Stimulated activated naive CD8-positive, alpha-beta T cell treated with anti-CD3 and anti-CD28 coated beads, Interleukin-15, Interleukin-2, amounts not matched to agents 100 ng/mL and 50 ng/mL, for 24 hours (primary cell): ENCODE measurements around the gene CAT.
"Not testable (repeated sequence)": the region's sequence is repeated elsewhere in the genome, so short reads cannot be mapped to it uniquely, and the experiment has no call there.

Experiments used
- H3K27ac Mint-ChIP-seq: one replicate; pipeline ENCODE4 v1.8.0; 2021; ENCODE audit warnings: mild to moderate bottlenecking, mixed read lengths
- H3K27me3 Mint-ChIP-seq: one replicate; pipeline ENCODE4 v1.8.0; 2021; ENCODE audit warnings: mixed read lengths
- H3K36me3 Mint-ChIP-seq: one replicate; pipeline ENCODE4 v1.8.0; 2021; ENCODE audit warnings: low read depth, mixed read lengths
- H3K4me1 Mint-ChIP-seq: one replicate; pipeline ENCODE4 v1.8.0; 2021; ENCODE audit warnings: low read depth, mixed read lengths
- H3K4me3 Mint-ChIP-seq: one replicate; pipeline ENCODE4 v1.8.0; 2021; ENCODE audit warnings: mild to moderate bottlenecking, mixed read lengths
- H3K9me3 Mint-ChIP-seq: one replicate; pipeline ENCODE4 v1.8.0; 2021; ENCODE audit warnings: mixed read lengths

The CAT gene

DNA sequence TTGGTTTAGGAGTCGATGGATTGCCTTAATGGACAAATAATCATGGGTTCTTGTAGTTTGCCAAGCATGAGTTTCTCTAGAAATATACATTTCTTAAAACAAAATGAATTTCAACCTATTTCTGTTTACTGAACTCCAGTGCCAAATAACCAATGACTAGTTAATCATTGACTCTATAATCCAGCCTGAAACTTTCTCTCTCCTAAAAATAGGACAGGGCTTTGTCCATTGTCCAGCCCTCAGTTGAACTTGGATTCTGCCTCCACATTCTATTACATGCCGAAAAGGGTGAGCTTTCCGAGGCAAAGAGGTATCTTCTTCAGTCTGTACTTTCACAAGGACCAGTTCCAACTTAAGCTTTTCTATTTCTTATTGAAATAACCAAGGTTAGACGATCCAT lies 23.2 kb upstream of the CAT start:
- Mint-ChIP-seq H3K27ac (no peak overlapping the region), H3K27me3 (peaks cover 9% of the 10 kb centered on the region), H3K4me1 (no peaks in the 10 kb centered on the region), H3K9me3 (peaks cover 12% of the 10 kb centered on the region), H3K4me3 (no peak overlapping the region), H3K36me3 (peaks cover 7% of the 10 kb centered on the region)

DNA sequence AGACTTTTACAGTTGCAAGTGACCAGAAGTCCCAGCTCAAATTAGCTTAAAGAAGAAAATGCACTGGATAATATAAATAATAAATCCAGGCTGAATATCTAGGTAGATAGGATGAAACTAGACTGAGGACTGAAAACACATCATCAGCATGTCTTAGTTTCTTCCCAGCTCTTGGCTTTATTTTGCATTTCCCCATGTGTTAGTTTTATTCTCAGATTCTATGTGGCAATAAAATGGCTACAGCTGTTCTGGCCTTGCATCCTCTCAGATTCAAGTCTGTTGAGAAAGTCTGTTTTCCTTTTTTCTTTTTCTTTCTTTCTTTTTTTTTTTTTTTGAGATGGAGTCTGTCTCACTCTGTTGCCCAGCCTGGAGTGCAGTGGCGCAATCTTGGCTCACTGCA lies 22.6 kb upstream of the CAT start:
- Mint-ChIP-seq H3K4me3 (no peak overlapping the region), H3K36me3 (peaks cover 7% of the 10 kb centered on the region), H3K27ac (no peak overlapping the region), H3K9me3 (peaks cover 12% of the 10 kb centered on the region), H3K27me3 (peaks cover 12% of the 10 kb centered on the region), H3K4me1 (no peaks in the 10 kb centered on the region)

DNA sequence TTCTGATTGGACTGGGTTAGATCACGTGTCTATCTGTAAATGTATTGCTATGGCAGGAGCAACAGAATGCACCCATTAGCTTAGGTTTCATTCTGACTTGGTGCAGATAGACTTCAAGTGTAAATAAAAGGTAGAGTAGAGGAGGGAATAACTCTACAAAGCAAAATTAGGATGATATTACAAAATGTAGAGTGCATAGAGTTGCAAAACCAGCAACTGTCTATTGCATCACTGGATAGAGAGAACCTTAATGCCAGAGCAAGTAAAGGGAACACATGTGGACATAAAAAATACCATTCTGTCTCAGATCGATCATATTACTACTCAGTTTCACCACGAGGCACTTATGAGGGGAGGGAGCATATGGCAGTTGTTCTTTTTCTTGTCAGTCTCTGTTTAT lies 22.0 kb upstream of the CAT start:
- Mint-ChIP-seq H3K4me1 (no peaks in the 10 kb centered on the region), H3K9me3 (peaks cover 12% of the 10 kb centered on the region), H3K27ac (no peak overlapping the region), H3K36me3 (peaks cover 7% of the 10 kb centered on the region), H3K27me3 (peaks cover 12% of the 10 kb centered on the region), H3K4me3 (no peak overlapping the region)

DNA sequence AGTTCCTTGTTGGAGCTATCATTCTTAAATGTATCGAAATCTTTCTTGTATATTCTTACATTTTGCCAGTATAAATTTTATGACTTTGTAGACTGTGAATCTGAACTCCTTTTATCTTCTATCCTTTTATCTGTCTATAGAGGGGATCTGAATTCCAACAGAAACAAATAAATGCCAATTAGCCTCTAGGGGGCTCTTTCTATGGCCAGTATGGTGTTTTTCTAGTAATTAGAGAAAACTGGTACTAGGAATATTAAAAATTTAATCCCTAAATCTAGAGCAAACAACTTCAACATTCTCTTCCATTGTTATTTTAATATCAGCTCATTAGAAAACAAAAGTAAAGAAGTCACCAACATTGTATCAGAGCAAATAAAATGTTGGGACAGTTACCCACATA lies 21.5 kb upstream of the CAT start:
- Mint-ChIP-seq H3K4me1 (peaks cover 2% of the 10 kb centered on the region), H3K27ac (no peak overlapping the region), H3K9me3 (peaks cover 12% of the 10 kb centered on the region), H3K27me3 (peaks cover 15% of the 10 kb centered on the region), H3K4me3 (no peak overlapping the region), H3K36me3 (peaks cover 7% of the 10 kb centered on the region)

DNA sequence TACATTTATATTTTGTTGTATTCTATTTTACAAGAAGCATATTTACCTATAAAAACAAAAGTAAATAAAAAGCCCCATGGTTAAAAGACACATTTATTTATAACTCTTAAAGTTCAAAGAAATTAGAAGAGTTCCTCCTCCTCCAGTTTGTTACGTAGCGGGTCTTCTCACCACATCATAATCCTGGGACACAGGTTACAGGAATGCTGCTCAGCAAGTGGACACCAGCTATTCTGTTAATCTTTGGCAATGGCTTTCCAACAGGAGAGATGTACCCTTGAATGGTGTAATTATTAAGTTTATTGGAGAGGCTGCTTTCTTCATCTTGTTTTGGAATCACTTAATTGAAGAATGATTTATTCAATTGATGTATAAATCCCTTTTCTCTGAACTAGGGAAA lies 19.6 kb upstream of the CAT start:
- Mint-ChIP-seq H3K4me3 (no peak overlapping the region), H3K9me3 (peaks cover 6% of the 10 kb centered on the region), H3K27me3 (peaks cover 18% of the 10 kb centered on the region), H3K27ac (no peak overlapping the region), H3K36me3 (no peaks in the 10 kb centered on the region), H3K4me1 (peaks cover 5% of the 10 kb centered on the region)

DNA sequence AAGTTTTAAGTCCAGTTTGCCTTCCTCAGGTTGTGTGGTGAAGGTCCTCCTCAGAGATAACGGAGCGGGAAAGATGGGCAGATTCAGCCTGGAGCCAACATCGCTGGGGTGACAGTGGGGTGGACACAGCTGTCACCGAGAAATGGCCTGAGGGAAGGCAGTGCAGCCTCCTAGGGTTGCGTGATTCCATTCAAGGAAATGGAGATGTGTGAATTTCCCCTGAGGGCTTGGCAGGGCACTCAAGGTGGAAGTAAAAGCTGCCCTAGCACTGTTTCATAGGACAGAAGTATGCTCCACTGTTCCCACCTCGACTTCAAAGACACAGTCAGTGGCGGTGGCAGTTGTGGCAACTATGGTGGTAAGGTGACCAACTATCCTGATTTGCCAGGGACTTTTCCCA lies 15.4 kb upstream of the CAT start:
- peaks cover 5% of the 10 kb centered on the region for H3K4me1 Mint-ChIP-seq
- no peak overlapping the region for H3K27ac Mint-ChIP-seq
- peaks cover 20% of the 10 kb centered on the region for H3K27me3 Mint-ChIP-seq
- no peaks in the 10 kb centered on the region for H3K36me3 Mint-ChIP-seq
- H3K9me3 Mint-ChIP-seq: no peaks in the 10 kb centered on the region
- no peak overlapping the region for H3K4me3 Mint-ChIP-seq

DNA sequence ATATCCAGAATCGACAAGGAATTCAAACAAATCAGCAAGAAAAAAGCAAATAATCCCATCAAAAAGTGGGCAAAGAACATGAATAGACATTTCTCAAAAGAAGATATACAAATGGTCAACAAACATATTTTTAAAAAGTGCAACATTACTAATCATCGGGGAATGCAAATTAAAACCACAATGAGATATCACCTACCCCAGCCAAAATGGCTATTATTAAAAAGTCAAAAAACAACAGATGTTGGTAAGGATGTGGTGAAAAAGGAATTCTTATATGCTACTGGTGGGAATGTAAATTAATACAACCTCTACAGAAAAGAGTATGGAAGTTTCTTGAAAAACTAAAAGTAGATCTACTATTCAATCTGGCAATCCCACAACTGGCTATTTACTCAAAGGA lies 13.9 kb upstream of the CAT start:
- H3K36me3 Mint-ChIP-seq, H3K9me3 Mint-ChIP-seq, H3K27ac Mint-ChIP-seq, H3K4me3 Mint-ChIP-seq, H3K4me1 Mint-ChIP-seq: not testable (repeated sequence)
- H3K27me3 Mint-ChIP-seq: peaks cover 20% of the 10 kb centered on the region

DNA sequence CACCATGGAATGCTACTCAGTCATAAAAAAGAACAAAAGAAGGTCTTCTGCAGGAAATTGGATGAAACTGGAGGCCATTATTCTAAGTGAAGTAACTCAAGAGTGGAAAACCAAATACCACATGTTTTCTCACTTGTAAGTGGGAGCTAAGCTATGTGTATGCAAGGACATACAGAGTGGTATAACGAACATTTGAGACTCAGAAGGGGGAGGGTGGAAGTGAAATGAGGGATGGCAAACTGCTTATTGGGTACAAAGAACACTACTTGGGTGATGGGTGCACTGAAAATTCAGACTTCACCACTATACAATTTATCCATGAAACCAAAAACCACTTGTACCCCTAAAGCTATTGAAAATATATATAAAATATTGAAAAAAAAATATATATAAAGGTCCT lies 13.4 kb upstream of the CAT start:
- H3K4me1 Mint-ChIP-seq: peaks cover 5% of the 10 kb centered on the region
- no peak overlapping the region for H3K4me3 Mint-ChIP-seq
- H3K36me3 Mint-ChIP-seq: no peaks in the 10 kb centered on the region
- peaks cover 18% of the 10 kb centered on the region for H3K27me3 Mint-ChIP-seq
- H3K27ac Mint-ChIP-seq: no peak overlapping the region
- no peaks in the 10 kb centered on the region for H3K9me3 Mint-ChIP-seq

DNA sequence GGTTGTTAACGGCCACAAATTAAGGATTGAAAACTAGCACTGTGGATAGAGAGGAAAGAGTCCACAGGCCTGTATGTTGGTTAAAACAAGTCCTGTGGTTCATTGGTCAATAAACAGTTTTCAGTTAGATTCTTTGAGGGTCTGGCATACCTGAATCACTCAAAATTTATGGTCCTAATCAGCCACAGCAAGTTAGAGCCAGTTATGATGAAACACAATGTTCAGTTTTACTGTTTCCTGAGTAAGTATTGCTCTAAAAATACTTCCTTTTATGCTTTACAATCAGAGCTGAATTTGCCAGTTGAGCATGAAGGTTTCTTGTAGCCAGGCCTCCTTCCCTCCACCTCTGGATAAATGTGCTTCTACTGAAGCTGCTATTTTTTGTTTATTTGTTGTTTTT lies 12.9 kb upstream of the CAT start:
- Mint-ChIP-seq H3K27me3 (peaks cover 13% of the 10 kb centered on the region), H3K4me1 (peaks cover 5% of the 10 kb centered on the region), H3K4me3 (no peak overlapping the region), H3K36me3 (no peaks in the 10 kb centered on the region), H3K9me3 (no peaks in the 10 kb centered on the region), H3K27ac (no peak overlapping the region)

DNA sequence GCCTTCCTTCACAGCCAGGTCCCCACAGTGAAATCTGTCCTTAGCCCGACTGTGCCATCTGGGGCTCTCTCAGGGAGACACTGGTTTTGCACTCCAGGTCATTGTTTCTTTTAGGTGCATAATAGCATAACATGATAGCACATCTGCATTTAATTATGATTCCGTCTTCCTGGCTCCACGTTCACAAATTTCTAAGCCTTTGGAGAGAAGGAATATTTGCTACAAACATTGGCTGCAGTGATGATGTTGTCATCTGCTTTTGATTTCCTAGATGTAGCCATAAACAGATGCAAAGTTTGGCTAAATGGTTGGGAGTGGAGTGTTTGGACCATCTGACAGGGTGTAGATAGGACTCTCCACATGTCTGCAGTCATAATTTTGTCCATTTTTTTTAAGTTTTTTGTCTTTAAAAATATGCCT lies 12.0 kb upstream of the CAT start:
- H3K4me3 Mint-ChIP-seq: no peak overlapping the region
- no peak overlapping the region for H3K27ac Mint-ChIP-seq
- peaks cover 13% of the 10 kb centered on the region for H3K27me3 Mint-ChIP-seq
- no peaks in the 10 kb centered on the region for H3K9me3 Mint-ChIP-seq
- H3K36me3 Mint-ChIP-seq: no peaks in the 10 kb centered on the region
- H3K4me1 Mint-ChIP-seq: peaks cover 5% of the 10 kb centered on the region

DNA sequence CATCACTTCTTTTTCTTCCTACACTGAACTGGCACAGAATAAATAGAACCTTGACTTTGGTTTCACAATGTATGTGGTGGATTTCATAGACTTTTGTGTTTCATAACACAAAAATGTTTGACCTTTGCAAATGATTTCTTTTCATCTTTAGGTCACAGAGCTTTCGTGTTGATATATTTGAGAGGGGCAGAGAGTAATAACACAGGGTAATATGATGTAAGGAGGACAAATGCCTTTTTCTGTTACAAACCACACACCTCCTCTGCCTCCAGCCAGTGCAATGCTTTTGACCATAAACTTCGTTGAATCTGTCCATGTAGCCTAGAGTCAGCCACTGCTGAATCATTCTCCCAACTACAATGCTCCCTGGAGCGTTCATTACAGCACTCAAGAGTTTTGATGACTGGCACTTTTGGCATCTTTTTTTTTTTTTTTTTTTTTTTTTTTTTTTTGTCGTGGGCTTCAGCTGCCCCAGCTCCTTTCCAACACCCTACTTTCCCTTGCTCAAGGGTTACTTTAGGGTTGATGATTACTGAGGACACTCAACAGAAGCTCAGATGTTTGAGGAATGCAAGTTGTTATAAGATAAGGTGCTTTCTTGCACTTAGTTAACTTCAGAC lies 11.4 kb upstream of the CAT start:
- no peak overlapping the region for H3K27ac Mint-ChIP-seq
- H3K4me3 Mint-ChIP-seq: no peak overlapping the region
- H3K4me1 Mint-ChIP-seq: peaks cover 2% of the 10 kb centered on the region
- no peaks in the 10 kb centered on the region for H3K36me3 Mint-ChIP-seq
- H3K9me3 Mint-ChIP-seq: no peaks in the 10 kb centered on the region
- H3K27me3 Mint-ChIP-seq: peaks cover 9% of the 10 kb centered on the region

DNA sequence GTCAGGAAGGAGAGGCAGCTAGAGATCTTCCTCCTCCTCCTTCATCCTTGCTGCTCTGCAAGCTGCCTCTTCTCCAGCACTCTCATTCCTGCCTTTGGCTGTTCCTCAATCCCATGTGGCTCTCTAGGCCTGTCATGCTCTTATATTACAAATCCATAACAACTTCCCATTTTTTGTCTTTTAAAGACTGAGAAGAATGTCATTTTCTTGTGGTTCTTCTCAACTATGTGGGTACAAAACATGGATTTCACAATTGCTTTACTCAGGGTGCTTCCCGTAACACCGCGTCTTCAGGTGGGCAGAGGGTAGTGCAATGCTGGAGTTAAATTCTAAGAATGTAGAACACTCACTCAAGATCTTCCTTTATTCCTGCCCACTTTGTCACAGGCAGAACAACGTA lies 6.8 kb upstream of the CAT start:
- Mint-ChIP-seq H3K36me3 (no peaks in the 10 kb centered on the region), H3K27ac (no peak overlapping the region), H3K4me3 (no peak overlapping the region), H3K4me1 (no peaks in the 10 kb centered on the region), H3K9me3 (no peaks in the 10 kb centered on the region), H3K27me3 (peaks cover 2% of the 10 kb centered on the region)

DNA sequence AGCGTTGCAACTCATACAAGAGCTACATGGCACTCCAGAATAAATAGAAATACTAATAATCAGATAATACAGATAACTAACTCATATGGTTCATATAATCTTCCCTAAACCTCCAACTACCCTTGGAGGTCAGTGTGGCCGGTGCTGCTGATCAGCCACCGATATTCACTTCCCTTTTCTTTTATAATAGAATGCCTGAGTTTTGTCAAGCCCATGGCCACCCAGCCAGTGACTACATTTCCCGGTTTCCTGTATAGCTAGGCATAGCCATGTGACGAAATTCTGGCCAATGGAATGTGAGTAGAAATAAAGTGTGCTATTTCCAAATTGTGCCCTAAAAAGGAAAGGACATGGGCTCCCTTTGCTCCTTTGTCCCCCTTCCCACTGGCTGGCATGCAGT lies 5.9 kb upstream of the CAT start:
- Mint-ChIP-seq H3K4me3 (no peak overlapping the region), H3K27me3 (no peaks in the 10 kb centered on the region), H3K36me3 (no peaks in the 10 kb centered on the region), H3K27ac (no peak overlapping the region), H3K4me1 (peaks cover 4% of the 10 kb centered on the region), H3K9me3 (no peaks in the 10 kb centered on the region)

DNA sequence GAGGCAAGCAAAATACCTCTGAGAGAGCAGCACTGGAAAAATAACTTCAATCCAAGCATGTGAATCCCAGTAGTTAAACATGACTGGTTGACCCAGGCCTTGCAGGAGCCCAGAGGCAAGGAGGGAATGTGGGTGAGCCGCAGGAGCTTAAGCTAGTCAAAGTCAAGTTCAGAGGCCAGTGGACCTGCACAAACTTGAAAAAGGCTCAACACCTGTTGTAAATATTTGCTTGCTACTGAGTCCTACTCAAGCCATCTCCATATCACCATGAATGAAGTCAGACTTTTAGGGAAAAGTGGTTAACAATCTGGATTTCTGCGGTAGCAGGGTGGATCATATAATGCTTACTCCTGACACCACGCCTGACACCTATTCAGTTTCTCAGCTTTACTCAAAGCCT lies 4.8 kb upstream of the CAT start:
- Mint-ChIP-seq H3K9me3 (no peaks in the 10 kb centered on the region), H3K27ac (no peak overlapping the region), H3K27me3 (no peaks in the 10 kb centered on the region), H3K4me3 (no peak overlapping the region), H3K36me3 (no peaks in the 10 kb centered on the region), H3K4me1 (peaks cover 4% of the 10 kb centered on the region)

DNA sequence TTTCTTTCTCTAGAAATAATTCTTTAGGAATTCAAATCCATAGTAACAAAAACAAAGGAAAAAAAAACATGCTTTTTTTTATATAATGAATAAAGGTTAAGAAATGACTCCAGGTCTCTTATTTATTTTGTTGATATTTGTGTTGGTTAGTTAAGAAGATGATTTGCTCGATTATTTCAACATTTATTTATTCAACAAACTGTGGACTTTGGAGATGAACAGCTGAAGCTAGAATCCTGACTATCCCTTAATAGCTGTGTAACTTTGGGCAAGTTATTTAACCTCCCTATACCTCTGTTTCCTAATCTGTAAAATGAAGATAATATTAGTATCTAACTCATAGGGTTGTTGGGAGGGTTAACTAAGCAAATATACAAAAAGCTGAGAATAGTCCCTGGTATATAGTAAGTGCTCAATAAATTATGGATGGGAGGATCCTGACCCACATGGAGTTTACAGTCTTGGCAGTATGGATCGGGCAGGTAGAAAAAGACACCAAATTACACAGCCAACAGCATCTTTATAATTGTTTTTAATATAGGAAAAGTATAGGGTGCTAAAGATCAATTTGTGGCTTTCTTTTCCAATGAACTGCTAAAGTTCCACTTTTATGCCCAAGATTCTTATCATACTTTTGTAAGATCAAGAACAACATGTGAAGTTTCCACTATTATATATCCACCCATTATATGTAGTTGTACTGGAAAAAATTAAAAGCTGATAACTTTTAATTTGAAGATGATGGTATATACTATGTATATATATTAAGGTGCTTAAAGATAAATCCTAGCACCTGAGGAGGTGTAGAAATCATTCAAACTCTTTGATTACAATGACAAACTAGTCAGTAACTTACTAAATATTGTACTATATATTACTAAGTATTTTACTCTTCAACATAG lies 1.3 kb upstream of the CAT start:
- Mint-ChIP-seq H3K4me1 (peaks cover 26% of the 10 kb centered on the region), H3K27ac (no peak overlapping the region), H3K4me3 (no peak overlapping the region), H3K27me3 (no peaks in the 10 kb centered on the region), H3K36me3 (no peaks in the 10 kb centered on the region), H3K9me3 (no peaks in the 10 kb centered on the region)
